ENCODE results near the gene ANKS4B. TPM values are rescaled to one million over a fixed set of nuclear protein-coding genes. Genes with fewer than 3 reads are reported as not detected.

Gene ANKS4B
- total RNA-seq = not detected in 2 replicates
- not detected in 2 replicates for polyA plus RNA-seq
- not detected in 2 replicates for polyA plus RNA-seq (2011; cell fraction: cytosol; rRNA removed)
- not detected in 2 replicates for polyA plus RNA-seq (2011; cell fraction: nucleus; rRNA removed)
- polyA plus RNA-seq (2012) = not detected in 2 replicates
- not detected in 2 replicates for polyA minus RNA-seq
- polyA minus RNA-seq (2011; cell fraction: cytosol; rRNA and poly(A)+ RNA removed) = not detected
- polyA minus RNA-seq (2011; cell fraction: nucleus; rRNA and poly(A)+ RNA removed) = not detected in 2 replicates
- Bru-seq, nascent RNA = percentile 5 among the genes with signal in this experiment
- not detected for BruChase-seq, experiment 1, labeled RNA remaining after a 6-hour chase
- not detected for BruChase-seq, experiment 2, labeled RNA remaining after a 2-hour chase
- long read RNA-seq = 0 reads

- DNase-seq (ENCODE audit: low read depth, low spot score) (no peak), FAIRE-seq (no peak)
- no peaks in the 10 kb centered on the region for H4K20me1 ChIP-seq (replicated peaks; ENCODE audit: control insufficient read depth, extremely low read depth, insufficient read depth, low read length)
- no peak for TF ChIP-seq FOS (IDR thresholded peaks at IDR 0.05; ENCODE audit: borderline replicate concordance, insufficient read depth, low read length)
- TF ChIP-seq JUN (IDR thresholded peaks at IDR 0.05; ENCODE audit: borderline replicate concordance, insufficient read depth, insufficient read length, low read depth) = no peak
- TF ChIP-seq MAX (IDR thresholded peaks at IDR 0.05; ENCODE audit: insufficient read depth, insufficient read length) = no peak
- TF ChIP-seq MYC (IDR thresholded peaks at IDR 0.05; ENCODE audit: low read depth, low read length) = no peak
- H3K9ac ChIP-seq (replicated peaks; ENCODE audit: extremely low read depth, insufficient read depth, low read length) = no peak within 1 kb of the TSS
- ChIA-PET CTCF (no interaction called here), POLR2A (no interaction called here)
- BruUV-seq (replicated peaks) = no TSS peak
- no peaks in the 10 kb centered on the region for H3K4me1 ChIP-seq (ENCODE audit: control insufficient read depth, extremely low read depth, insufficient read depth, low read length)
- H2AFZ ChIP-seq (ENCODE audit: low read depth, low read length) = no peak within 1 kb of the TSS
- H3K4me2 ChIP-seq (ENCODE audit: insufficient read depth, low read length) = no peak within 1 kb of the TSS
- H3K27ac ChIP-seq (ENCODE audit: insufficient read depth, low read depth, low read length) = no peak within 1 kb of the TSS
- H3K36me3 ChIP-seq (ENCODE audit: control insufficient read depth in 2 of 2, extremely low read depth in 1 of 2, insufficient read depth in 2 of 2, low read length in 2 of 2) = no peaks in the 10 kb centered on the region
- no peaks in the 10 kb centered on the region for H3K9me1 ChIP-seq (replicated peaks; ENCODE audit: control insufficient read depth, extremely low read depth, insufficient read depth, low read length)
- H3K27me3 ChIP-seq (ENCODE audit: control insufficient read depth in 2 of 2, insufficient read depth in 2 of 2, low read length in 2 of 2) = peaks cover under 1 to 3% of the 10 kb centered on the region in 2 experiments
- intact Hi-C loops (cut with micrococcal nuclease) (no loop called here), dilution Hi-C loops (cut with MboI; ENCODE audit: extremely low pct_ligation_motif_present, low sequenced_read_pairs) (no loop called here)
- no peaks in the 10 kb centered on the region for H3K79me2 ChIP-seq (ENCODE audit: control insufficient read depth, insufficient read depth, low read length)
- H3K4me3 ChIP-seq (replicated peaks in 1 of 3; ENCODE audit: insufficient read depth in 1 of 3, low read depth in 1 of 3, low read length in 3 of 3) = no peak within 1 kb of the TSS
- no peaks in the 10 kb centered on the region for H3K9me3 ChIP-seq (replicated peaks; ENCODE audit: control insufficient read depth, insufficient read depth, low read length)
Observed at GRCh38 chr16:21233521-21234150, at the start of gene ANKS4B. Gene ANKS4B (plus strand): TSS chr16:21233699. CDS start chr16:21233738, 39 bp downstream.

GRCh38 chr16:21183995-21184394, 49.5 kb upstream of the ANKS4B start:
- DNase-seq (ENCODE audit: low read depth, low spot score) = no peak
- intact Hi-C loops (cut with micrococcal nuclease) = no loop called here
- no peaks in the 10 kb centered on the region for H3K9me3 ChIP-seq (replicated peaks; ENCODE audit: control insufficient read depth, insufficient read depth, low read length)
- no TSS peak for BruUV-seq (replicated peaks)
- no peak overlapping the region for H3K4me2 ChIP-seq (ENCODE audit: insufficient read depth, low read length)
- no peak overlapping the region for H3K9ac ChIP-seq (replicated peaks; ENCODE audit: extremely low read depth, insufficient read depth, low read length)
- H3K9me1 ChIP-seq (replicated peaks; ENCODE audit: control insufficient read depth, extremely low read depth, insufficient read depth, low read length) = no peaks in the 10 kb centered on the region
- H3K4me1 ChIP-seq (ENCODE audit: control insufficient read depth, extremely low read depth, insufficient read depth, low read length) = peaks cover 11% of the 10 kb centered on the region
- dilution Hi-C loops (cut with MboI; ENCODE audit: extremely low pct_ligation_motif_present, low sequenced_read_pairs) = no loop called here
- no peak for FAIRE-seq
- no peak overlapping the region for H3K27ac ChIP-seq (ENCODE audit: insufficient read depth, low read depth, low read length)
- H2AFZ ChIP-seq (ENCODE audit: low read depth, low read length) = no peak overlapping the region
- no peaks in the 10 kb centered on the region for H3K79me2 ChIP-seq (ENCODE audit: control insufficient read depth, insufficient read depth, low read length)
- H3K27me3 ChIP-seq (ENCODE audit: control insufficient read depth in 2 of 2, insufficient read depth in 2 of 2, low read length in 2 of 2) = no peaks in the 10 kb centered on the region
- TF ChIP-seq GATA2 (IDR thresholded peaks at IDR 0.05; ENCODE audit: insufficient read depth, insufficient read length, low read depth, low read length) = no peak
- TF ChIP-seq POLR2A (IDR thresholded peaks at IDR 0.05; ENCODE audit: low read depth, low read length) = no peak
- no peak for TF ChIP-seq FOS (IDR thresholded peaks at IDR 0.05; ENCODE audit: borderline replicate concordance, insufficient read depth, low read length)
- no peak for TF ChIP-seq MAX (IDR thresholded peaks at IDR 0.05; ENCODE audit: insufficient read depth, insufficient read length)
- no peak for TF ChIP-seq MYC (IDR thresholded peaks at IDR 0.05; ENCODE audit: low read depth, low read length)
- no peak for TF ChIP-seq EZH2 (IDR thresholded peaks at IDR 0.05; ENCODE audit: borderline replicate concordance, low read depth, low read length, severe bottlenecking)
- TF ChIP-seq JUN (IDR thresholded peaks at IDR 0.05; ENCODE audit: borderline replicate concordance, insufficient read depth, insufficient read length, low read depth) = no peak
- no peak for TF ChIP-seq CTCF (IDR thresholded peaks at IDR 0.05; ENCODE audit: extremely low read depth in 1 of 2, insufficient read depth in 1 of 2, low read depth in 1 of 2, low read length in 2 of 2)
- TF ChIP-seq POLR2AphosphoS5 (IDR thresholded peaks at IDR 0.05; ENCODE audit: insufficient read depth, low read depth, low read length) = no peak
- ChIA-PET POLR2A (no interaction called here), CTCF (no interaction called here)
- H3K4me3 ChIP-seq (replicated peaks in 1 of 3; ENCODE audit: insufficient read depth in 1 of 3, low read depth in 1 of 3, low read length in 3 of 3) = no peak overlapping the region
- no peaks in the 10 kb centered on the region for H4K20me1 ChIP-seq (replicated peaks; ENCODE audit: control insufficient read depth, extremely low read depth, insufficient read depth, low read length)
- H3K36me3 ChIP-seq (ENCODE audit: control insufficient read depth in 2 of 2, extremely low read depth in 1 of 2, insufficient read depth in 2 of 2, low read length in 2 of 2) = peaks cover 0 to 14% of the 10 kb centered on the region in 2 experiments

All from endothelial cell of umbilical vein (primary cell).